A549 (cell line): ENCODE results near the gene ATXN2L.

Source experiments
- EP300 ChIP-seq, 2 experiments: fragments of >200 bp; sonication (Bioruptor Twin); formaldehyde crosslinking; IDR thresholded peaks; 2 replicates in 1 of 2; 3 replicates in 1 of 2; pipeline ENCODE4 v1.6.1; 2016 to 2017
- KDM1A ChIP-seq: fragments of 200-600 bp; sonication (generic); IDR thresholded peaks from 2 replicates; pipeline ENCODE4 v1.6.1; 2016; ENCODE audit warnings: low read depth, mild to moderate bottlenecking
- MAFK ChIP-seq: fragments of 450-650 bp; IDR thresholded peaks from 2 replicates; pipeline ENCODE4 v1.6.1; 2014; ENCODE audit not compliant: partially characterized antibody
- POLR2A ChIP-seq: IDR thresholded peaks from 2 replicates; pipeline ENCODE4 v1.6.1; 2012; ENCODE audit warnings: mild to moderate bottlenecking, low read length
- POLR2AphosphoS2 ChIP-seq: conservative IDR thresholded peaks from 2 replicates; pipeline ENCODE4 v1.6.1; 2012; ENCODE audit warnings: low read length, improper control_type of control experiment, inconsistent platforms
- RAD21 ChIP-seq, 2 experiments: fragments of >200 bp in 1 of 2; sonication (Bioruptor Twin) in 1 of 2; formaldehyde crosslinking in 1 of 2; IDR thresholded peaks in 1 of 2; conservative IDR thresholded peaks in 1 of 2; 2 replicates in 1 of 2; 3 replicates in 1 of 2; pipeline ENCODE4 v1.6.1; 2012 to 2018; ENCODE audit warnings: inconsistent platforms in 1 of 2
- RFX5 ChIP-seq: fragments of 450-650 bp; IDR thresholded peaks from 2 replicates; pipeline ENCODE4 v1.7.1; 2014; ENCODE audit warnings: antibody characterized with exemption, mild to moderate bottlenecking, moderate library complexity
- SREBF2 ChIP-seq: fragments of 450-650 bp; IDR thresholded peaks from 2 replicates; pipeline ENCODE4 v1.6.1; 2014; ENCODE audit warnings: mild to moderate bottlenecking, moderate library complexity
- TFCP2L1 ChIP-seq: fragments of 250-450 bp; sonication (Bioruptor Pico); IDR thresholded peaks from 2 replicates; pipeline ENCODE4 v1.5.0; 2021; ENCODE audit warnings: mild to moderate bottlenecking
- TF ChIP-seq, protein P1 (sequence below): fragments of >200 bp; sonication (Bioruptor Twin); formaldehyde crosslinking; IDR thresholded peaks from 3 replicates; pipeline ENCODE4 v1.5.1; 2016
- TF ChIP-seq, protein P2 (sequence below): fragments of 200-600 bp; sonication (generic); IDR thresholded peaks from 2 replicates; pipeline ENCODE4 v1.6.1; 2016; ENCODE audit warnings: antibody characterized with exemption, mild to moderate bottlenecking, moderate library complexity
- TF ChIP-seq, protein P3 (sequence below): IDR thresholded peaks from 2 replicates; pipeline ENCODE4 v1.6.1; 2012
- TF ChIP-seq, protein P4 (sequence below): fragments of 250-450 bp; sonication (Bioruptor Pico); IDR thresholded peaks from 2 replicates; pipeline ENCODE4 v1.5.0; 2021; ENCODE audit warnings: mild to moderate bottlenecking, moderate library complexity, borderline replicate concordance
- TF ChIP-seq, protein P5 (sequence below): IDR thresholded peaks from 2 replicates; pipeline ENCODE4 v1.6.1; 2012

DNA sequence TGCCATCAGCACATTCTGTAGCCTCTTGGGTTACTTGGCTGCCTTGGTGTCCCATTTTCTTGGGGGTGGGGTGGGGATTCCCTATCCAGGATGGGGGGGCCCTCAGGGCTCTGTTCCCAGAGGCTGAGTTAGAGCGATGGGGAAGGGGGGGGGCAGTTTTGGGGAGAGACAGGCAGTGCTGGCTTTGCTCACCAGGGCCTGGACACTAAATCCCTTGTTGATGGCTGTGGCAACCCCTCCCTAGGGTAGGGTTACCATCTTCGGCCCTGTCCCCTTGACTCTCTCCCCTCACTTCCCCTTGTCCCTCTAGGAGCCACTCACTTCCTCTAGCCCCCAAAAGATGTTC is 54.8 kb downstream of the ATXN2L start:
- TF ChIP-seq EP300 (IDR thresholded peaks at IDR 0.05) (no peak), TFCP2L1 (CRISPR knock-in tag) (no peak), RFX5 (no peak), MAFK (no peak), POLR2A (no peak), KDM1A (no peak), SREBF2 (no peak), RAD21 (conservative IDR thresholded peaks at IDR 0.05 in 1 of 2, IDR thresholded peaks at IDR 0.05 in 1 of 2) (no peak), POLR2AphosphoS2 (no peak)
- TF ChIP-seq, protein P1, sequence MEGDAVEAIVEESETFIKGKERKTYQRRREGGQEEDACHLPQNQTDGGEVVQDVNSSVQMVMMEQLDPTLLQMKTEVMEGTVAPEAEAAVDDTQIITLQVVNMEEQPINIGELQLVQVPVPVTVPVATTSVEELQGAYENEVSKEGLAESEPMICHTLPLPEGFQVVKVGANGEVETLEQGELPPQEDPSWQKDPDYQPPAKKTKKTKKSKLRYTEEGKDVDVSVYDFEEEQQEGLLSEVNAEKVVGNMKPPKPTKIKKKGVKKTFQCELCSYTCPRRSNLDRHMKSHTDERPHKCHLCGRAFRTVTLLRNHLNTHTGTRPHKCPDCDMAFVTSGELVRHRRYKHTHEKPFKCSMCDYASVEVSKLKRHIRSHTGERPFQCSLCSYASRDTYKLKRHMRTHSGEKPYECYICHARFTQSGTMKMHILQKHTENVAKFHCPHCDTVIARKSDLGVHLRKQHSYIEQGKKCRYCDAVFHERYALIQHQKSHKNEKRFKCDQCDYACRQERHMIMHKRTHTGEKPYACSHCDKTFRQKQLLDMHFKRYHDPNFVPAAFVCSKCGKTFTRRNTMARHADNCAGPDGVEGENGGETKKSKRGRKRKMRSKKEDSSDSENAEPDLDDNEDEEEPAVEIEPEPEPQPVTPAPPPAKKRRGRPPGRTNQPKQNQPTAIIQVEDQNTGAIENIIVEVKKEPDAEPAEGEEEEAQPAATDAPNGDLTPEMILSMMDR, result no peak
- TF ChIP-seq, protein P2, sequence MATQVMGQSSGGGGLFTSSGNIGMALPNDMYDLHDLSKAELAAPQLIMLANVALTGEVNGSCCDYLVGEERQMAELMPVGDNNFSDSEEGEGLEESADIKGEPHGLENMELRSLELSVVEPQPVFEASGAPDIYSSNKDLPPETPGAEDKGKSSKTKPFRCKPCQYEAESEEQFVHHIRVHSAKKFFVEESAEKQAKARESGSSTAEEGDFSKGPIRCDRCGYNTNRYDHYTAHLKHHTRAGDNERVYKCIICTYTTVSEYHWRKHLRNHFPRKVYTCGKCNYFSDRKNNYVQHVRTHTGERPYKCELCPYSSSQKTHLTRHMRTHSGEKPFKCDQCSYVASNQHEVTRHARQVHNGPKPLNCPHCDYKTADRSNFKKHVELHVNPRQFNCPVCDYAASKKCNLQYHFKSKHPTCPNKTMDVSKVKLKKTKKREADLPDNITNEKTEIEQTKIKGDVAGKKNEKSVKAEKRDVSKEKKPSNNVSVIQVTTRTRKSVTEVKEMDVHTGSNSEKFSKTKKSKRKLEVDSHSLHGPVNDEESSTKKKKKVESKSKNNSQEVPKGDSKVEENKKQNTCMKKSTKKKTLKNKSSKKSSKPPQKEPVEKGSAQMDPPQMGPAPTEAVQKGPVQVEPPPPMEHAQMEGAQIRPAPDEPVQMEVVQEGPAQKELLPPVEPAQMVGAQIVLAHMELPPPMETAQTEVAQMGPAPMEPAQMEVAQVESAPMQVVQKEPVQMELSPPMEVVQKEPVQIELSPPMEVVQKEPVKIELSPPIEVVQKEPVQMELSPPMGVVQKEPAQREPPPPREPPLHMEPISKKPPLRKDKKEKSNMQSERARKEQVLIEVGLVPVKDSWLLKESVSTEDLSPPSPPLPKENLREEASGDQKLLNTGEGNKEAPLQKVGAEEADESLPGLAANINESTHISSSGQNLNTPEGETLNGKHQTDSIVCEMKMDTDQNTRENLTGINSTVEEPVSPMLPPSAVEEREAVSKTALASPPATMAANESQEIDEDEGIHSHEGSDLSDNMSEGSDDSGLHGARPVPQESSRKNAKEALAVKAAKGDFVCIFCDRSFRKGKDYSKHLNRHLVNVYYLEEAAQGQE, result no peak
- TF ChIP-seq, protein P3, sequence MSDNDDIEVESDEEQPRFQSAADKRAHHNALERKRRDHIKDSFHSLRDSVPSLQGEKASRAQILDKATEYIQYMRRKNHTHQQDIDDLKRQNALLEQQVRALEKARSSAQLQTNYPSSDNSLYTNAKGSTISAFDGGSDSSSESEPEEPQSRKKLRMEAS, result no peak
- TF ChIP-seq, protein P4, sequence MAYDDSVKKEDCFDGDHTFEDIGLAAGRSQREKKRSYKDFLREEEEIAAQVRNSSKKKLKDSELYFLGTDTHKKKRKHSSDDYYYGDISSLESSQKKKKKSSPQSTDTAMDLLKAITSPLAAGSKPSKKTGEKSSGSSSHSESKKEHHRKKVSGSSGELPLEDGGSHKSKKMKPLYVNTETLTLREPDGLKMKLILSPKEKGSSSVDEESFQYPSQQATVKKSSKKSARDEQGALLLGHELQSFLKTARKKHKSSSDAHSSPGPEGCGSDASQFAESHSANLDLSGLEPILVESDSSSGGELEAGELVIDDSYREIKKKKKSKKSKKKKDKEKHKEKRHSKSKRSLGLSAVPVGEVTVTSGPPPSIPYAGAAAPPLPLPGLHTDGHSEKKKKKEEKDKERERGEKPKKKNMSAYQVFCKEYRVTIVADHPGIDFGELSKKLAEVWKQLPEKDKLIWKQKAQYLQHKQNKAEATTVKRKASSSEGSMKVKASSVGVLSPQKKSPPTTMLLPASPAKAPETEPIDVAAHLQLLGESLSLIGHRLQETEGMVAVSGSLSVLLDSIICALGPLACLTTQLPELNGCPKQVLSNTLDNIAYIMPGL (CRISPR knock-in tag), result no peak
- TF ChIP-seq, protein P5, sequence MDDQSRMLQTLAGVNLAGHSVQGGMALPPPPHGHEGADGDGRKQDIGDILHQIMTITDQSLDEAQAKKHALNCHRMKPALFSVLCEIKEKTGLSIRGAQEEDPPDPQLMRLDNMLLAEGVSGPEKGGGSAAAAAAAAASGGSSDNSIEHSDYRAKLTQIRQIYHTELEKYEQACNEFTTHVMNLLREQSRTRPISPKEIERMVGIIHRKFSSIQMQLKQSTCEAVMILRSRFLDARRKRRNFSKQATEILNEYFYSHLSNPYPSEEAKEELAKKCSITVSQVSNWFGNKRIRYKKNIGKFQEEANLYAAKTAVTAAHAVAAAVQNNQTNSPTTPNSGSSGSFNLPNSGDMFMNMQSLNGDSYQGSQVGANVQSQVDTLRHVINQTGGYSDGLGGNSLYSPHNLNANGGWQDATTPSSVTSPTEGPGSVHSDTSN, result no peak
